GM21529 (cell line): ENCODE data around the gene RAB40C.

Experiments used
- ATAC-seq: cut with Tn5 transposase; IDR thresholded peaks from one replicate; pipeline ENCODE4 v1.9.1; 2021; ENCODE audit not compliant: unreplicated experiment

The RAB40C gene

DNA sequence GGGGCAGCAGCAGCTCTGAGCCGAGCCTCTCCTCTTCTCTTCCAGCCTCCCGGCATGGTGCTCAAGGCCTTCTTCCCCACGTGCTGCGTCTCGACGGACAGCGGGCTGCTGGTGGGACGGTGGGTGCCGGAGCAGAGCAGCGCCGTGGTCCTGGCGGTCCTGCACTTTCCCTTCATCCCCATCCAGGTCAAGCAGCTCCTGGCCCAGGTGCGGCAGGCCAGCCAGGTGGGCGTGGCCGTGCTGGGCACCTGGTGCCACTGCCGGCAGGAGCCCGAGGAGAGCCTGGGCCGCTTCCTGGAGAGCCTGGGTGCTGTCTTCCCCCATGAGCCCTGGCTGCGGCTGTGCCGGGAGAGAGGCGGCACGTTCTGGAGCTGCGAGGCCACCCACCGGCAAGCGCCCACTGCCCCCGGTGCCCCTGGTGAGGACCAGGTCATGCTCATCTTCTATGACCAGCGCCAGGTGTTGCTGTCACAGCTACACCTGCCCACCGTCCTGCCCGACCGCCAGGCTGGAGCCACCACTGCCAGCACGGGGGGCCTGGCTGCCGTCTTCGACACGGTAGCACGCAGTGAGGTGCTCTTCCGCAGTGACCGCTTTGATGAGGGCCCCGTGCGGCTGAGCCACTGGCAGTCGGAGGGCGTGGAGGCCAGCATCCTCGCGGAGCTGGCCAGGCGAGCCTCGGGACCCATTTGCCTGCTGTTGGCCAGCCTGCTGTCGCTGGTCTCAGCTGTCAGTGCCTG, 15.7 kb upstream of the RAB40C start:
- no peak for ATAC-seq

DNA sequence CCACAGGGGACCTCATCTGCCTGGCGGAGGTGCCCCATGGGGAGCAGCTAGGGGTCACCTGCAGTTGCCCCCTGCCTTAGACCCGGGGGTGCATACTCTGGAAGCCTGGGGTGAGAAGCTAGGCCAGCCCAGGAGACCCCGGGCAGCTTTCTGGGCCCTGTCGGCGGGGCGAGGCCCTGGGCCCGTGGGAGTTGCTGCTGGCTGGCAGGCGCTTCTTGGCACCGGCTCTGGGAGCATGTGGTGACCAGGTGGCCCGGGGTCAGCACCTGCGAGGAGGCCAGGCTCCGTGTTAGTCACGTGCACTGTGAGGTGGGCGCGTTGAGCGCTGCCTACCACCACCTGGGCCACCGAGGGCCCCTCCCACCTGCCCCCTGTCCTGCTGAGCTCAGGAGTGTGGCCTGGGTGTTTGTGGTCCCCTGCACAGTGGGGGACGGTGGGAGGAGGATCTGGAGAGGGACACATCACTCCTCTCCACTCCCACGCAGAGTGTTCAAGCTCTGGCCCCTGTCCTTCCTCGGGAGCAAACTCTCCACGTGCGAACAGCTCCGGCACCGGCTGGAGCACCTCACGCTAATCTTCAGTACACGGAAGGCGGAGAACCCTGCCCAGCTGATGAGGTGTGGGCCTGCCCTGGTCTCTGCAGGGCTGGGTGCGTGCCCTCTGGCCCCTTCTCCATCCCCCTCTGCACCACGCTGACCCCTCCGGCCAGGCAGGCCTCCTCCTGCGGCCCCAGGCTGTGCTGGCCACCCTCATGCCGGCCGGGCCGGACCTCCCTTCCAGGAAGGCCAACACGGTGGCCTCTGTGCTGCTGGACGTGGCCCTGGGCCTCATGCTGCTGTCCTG, 14.3 kb upstream of the RAB40C start:
- no peak for ATAC-seq

DNA sequence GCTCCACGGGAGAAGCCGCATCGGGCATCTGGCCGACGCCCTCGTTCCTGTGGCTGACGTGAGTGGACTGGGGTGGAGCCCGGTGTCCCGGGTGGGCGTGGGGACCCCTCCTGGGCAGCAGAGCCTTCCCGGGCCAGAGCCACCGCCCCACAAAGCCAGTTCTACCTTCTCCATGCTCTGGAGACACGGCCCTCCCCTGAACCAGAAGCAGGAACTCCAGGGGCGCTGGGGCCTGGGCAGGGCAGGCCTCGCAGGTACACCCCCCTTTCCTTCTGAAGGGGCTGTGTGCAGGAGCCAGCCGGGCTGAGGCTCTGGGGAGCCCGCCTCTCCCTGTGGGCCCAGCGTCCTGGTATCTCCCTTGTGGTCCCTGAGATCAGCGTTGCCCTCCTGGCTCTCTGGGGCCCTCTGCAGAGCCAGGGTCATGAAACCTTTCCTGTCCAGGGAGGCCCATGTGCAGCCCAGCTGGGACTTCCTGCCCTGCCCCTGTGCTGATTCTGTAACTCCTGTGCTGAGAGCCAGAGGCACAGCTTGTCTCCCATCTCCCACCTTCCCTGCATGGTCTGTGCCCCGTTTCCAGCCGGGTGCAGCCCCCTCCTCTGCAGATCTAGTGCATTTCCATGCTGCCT, 13.6 kb upstream of the RAB40C start:
- ATAC-seq, result no peak

DNA sequence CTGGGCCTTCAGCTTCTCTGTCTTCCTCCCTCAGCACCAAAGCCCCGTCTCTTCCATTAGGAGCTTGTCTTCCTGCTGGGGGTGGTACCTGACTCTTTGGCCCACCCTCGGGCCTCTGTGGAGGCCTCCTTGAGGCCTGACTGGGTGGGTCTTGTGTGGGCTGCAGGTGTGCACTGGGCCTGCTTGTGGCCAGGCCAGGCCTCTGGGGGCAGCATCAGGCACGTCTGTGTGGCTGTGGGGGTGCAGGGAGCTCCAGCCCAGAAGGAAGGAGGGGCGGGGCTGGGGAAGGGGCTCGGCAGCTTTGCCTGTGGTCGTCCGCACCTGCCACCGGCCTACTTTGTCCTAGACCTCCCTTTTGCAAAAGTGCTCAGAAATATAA, 13.1 kb upstream of the RAB40C start:
- ATAC-seq, result no peak

DNA sequence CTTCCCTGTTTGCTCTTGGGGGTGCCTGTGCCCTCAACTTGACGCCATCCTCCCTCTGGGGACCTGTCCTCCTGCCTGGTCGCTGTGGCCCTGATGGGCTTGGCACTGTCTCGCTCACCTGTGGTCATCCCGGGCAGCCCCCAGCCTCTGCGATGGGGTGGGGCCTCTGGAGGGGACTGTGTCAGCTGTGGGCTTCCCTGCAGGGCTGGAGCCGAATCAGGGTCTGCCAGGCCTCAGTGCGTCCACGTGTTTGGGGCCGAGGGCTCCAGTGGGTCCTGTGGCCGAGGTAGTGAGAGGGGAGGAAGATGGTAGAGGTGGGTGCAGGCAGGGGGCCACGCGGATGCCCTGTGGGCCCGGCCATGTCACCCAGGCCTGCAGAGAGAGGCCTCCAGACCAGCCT, 12.1 kb upstream of the RAB40C start:
- no peak for ATAC-seq

DNA sequence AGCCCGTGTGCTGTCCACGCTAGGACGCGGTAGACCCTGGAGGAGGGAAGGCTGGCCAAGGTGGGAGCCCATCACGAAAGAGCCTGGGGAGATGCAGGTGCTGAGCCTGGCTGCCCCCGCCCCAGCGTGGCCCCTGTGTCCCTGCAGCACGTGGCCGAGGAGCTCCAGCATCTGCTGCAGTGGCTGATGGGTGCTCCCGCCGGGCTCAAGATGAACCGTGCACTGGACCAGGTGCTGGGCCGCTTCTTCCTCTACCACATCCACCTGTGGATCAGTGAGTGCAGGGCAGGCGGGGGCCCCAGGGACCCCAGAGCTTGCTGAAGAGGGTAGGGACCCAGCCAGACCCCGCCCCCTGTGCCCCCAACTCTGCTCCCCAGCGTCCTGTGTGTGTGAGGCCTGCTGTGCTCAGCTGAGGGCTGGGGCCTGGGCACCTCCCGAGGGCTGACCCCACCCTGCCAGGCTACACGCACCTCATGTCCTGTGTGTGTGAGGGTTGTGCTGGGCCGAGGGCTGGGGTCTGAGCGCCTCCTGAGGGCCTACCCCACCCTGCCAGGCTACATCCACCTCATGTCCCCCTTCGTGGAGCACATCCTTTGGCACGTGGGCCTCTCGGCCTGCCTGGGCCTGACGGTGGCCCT, 11.5 kb upstream of the RAB40C start:
- no peak for ATAC-seq

DNA sequence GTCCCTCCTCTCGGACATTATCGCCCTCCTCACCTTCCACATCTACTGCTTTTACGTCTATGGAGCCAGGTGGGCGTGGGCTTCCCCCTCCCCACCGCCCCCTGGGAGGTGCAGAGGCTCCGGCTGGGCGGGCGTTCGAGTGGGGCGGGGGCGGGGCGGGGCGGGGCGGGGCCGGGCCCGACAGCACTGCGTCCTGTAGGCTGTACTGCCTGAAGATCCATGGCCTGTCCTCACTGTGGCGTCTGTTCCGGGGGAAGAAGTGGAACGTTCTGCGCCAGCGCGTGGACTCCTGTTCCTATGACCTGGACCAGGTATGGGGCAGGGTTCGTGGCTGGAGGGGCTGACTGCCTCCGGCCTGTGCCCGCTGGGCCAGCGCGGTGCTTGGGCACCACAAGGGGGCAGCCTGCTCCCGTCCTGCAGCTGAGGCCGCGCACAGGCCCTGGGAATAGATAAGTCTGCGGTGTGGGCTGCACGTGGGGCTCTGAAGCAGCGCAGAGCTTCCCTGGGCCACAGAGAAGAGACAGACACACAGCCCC, 10.9 kb upstream of the RAB40C start:
- ATAC-seq, result peak; percentile 47

DNA sequence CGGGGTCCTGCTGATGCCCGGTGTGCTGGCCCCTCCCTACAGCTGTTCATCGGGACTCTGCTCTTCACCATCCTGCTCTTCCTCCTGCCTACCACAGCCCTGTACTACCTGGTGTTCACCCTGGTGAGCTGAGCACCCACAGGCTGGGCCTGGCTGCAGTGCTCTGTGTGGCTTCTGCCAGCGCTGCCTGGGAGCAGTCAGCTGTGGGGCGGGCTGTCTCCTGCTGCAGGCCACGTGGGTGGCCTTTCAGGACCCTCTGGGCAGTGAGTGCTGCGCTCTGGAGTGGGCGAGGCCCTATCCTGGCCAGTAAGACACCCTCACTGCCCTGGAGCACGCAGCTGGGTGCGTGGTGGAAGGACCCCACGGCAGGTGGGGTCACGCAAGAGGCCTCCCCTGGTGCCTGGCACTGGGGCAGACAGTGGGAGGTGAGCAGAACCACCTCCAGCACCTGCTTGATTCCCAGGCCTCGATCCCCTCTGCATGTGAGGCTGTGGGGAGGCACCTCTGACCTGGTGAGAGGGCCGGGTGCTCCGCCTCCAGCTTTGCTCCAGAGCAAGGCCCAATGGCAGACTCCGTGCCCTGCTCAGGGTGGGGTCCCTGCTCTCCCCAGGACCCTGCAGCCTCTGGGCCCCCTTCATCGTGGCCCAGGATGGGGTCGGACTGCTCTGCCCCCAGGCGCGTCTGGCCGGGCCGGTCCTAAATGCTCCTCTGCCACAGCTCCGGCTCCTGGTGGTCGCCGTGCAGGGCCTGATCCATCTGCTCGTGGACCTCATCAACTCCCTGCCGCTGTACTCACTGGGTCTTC, 9.5 kb upstream of the RAB40C start:
- ATAC-seq, result no peak

DNA sequence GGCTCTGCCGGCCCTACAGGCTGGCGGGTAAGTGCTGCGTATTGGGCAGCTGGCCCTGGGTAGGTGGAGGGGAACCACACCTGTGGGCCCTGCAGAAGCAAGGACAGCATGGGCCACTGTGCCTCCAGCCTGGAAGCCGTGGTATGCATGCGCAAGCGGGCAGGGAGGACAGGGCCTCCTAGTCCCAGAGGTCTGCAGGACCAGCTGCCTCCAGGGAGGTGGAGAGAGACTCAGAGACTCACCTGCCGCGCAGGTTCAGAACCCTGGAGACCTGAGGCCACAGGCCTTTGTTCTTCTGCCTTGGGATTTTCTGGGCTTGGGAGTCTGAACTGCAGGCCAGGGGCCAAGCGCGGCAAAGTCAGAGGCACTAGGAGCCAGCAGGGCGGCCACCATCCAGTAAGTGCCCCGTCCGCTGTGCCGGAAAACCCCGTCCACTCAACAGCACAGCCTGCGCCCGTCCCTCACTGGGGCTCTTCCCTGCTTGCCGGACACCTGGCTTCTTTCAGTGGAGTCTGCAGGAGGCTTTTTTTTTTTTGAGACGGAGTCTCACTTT, 8.8 kb upstream of the RAB40C start:
- ATAC-seq, result no peak

DNA sequence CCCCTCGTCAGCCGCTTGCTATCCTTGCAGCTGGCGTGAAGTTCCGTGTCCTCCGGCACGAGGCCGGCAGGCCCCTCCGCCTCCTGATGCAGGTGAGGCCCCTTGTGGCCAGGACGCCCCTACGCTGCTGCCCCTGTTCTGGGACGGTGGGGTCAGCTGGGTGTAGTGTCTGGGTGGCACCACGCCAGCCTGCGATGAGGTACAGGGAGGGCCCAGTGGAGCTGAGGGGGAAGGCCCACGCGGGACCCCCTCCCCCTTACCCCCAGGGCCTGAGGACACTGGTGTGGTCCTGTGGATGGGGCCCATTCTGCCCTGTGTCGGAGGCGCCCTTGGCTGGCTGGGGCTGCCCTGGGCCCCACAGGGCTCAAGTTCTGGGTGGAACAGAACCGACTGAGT, 7.7 kb upstream of the RAB40C start:
- ATAC-seq, result no peak

DNA sequence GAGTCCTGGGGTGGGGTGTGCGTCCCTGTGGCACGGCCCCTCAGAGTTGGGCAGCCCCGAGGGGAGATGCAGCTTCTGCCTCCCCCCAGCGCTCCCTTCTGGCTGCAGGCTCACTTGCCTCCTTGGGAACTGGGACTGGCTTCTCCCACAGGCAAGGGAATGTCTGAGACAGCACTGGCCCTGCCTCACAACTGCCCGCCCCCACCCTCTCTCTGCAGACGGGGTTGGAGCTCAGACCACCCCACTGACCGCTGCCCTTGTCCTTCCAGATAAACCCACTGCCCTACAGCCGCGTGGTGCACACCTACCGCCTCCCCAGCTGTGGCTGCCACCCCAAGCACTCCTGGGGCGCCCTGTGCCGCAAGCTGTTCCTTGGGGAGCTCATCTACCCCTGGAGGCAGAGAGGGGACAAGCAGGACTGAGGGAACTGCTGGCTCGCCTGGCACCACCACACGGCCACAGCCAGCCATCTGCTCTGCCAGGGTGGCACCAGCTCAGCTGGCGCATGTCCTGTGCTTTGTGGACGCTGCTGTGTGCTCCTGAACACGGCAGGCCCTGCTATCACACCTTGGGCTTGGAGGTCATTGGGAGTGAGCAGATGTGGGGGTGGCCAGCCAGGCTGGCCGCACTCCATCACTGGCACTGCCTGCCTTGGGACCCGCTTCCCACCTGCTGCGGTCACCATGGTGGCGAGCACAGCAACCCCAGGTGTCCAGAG, 7.1 kb upstream of the RAB40C start:
- no peak for ATAC-seq

DNA sequence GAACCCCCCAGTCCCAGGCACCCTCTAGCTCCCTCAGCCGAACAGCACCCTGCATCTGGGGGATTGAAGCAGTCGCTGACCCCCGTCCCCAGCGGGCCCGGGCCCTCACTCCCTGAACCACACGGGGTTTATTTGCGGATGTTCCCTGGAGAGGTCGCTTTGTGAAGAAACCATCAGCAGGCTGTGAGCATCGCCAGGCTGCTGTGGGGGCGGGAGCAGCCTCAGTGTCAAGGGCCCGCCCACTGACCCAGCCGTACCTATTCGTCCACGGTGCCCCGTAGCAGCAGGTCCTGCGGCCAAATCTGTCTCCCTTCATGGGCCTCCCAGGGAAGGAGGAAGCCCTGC, 6.4 kb upstream of the RAB40C start:
- ATAC-seq, result no peak

DNA sequence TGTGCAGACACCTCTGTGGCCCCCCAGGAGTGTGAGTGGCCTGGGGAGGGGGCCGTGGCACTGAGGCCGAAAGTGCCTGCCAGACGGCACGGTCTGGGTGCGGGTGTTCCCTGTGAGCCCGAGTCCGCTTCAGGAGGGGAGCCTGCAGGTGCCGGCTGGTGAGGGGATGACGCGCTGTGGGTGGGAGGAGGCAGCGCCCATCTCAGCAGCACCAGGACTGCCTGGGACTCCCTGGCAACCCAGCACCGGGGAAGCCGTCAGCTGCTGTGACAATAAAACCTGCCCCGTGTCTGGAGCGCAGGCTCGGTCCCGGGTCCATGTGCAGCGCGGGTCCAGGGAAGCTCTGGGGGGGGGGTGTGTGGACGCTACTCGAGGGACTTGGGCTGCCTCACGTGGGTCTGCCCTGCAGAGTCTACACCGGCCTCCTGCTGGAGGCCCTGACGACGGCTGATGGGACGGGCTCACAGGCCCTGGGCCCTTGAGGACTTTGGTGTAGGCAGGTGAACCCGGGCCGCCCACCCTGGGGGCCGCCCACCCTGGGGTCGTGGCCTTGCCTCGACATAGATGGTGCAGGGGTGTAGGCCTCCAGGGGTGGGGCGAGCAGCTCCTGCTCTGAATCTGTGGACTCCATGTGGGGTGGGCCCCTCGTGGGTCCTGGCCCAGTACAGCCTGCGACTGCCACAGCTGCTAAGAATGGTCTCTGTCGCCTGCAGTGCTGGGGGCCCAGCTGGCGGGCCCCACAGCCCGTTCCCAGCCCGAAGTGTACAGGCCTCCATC, 5.9 kb upstream of the RAB40C start:
- no peak for ATAC-seq

DNA sequence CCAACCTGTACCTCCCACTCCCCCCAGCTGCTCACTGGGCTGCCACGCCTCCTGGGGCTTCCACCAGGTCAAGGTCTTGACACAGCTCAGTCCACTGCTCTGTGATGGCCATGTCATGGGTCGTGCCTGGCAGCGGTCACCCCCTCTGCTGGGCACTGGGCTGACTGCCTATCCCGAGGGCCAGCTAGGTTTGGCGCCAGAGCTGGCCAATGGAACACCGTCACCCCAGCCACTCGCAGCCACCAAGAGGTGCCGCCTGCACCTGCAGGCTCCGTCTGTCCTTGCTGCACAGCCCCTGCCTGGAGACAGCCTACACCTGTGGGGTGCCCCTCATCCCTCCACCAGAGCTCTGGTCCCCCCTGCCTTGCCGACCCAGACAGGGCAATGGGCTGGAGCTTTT, 4.5 kb upstream of the RAB40C start:
- ATAC-seq, result no peak

DNA sequence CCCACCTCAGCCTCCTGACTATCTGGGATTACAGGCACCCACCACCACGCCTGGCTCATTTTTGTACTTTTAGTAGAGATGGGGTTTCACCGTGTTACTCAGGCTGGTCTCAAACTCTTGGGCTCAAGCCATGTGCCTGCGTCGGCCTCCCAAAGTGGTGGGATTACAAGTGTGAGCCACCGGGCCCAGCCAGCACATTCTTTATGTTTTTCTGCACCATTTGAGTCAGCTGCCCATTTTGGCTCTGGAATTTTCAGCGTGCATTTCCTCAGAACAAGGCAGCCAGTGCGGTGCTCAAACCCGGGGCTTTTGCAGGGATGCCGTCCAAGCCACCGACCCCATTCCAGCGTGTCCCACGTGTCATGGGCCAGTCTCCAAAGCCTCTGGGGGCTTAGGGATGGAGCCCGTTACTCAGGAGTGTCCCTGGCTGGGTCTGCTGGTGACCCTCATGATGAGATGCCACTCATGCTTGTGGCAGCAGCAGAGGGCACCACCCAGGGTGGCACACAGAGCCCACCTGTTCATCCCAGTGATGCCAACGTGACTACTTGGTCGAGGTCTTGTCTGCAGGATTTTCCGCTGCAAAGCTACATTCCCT, 3.7 kb upstream of the RAB40C start:
- no peak for ATAC-seq

DNA sequence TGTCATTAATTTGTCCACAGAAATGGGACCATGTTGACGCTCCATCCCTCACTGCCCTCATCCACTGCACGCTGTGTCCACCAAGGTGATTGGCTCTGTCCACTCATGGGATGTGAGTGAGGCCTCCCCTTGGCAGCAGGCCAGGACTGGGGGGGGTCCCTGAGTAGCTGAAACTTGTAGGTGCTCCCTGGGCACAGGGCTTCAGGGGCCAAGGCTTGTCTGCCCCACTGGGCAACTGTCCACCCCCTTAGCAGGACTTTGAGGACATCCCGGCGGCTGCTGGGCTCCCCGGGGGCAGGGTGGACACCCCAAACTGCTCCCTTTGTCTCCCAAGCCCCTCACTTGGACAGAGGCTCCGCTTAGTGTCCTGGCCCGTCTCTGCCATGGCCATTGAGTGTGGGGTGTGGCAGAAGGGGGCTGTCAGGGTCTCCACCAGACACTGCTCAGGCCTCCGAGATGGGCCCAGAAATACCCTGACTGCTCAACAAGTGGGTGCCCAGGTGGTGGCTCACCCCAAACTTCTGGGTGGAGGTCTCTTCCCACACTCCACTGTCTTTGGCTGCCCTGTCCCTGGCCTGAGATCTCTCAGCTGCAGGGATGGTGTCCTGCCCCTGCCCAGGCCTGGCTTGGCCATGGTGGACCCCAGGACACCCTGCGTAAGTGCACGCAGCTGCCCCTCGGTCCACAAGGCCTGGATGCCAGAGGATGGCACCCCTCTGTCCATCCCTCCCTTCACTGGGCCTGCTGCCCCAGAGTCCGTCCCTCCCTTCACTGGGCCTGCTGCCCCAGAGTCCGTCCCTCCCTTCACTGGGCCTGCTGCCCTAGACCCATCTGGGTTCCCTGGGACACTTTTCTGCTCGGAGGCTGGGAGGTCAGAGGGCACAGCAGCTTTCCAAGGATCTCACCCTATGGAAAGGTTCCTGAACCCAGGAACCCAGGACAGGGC, 2.9 kb upstream of the RAB40C start:
- ATAC-seq, result no peak

DNA sequence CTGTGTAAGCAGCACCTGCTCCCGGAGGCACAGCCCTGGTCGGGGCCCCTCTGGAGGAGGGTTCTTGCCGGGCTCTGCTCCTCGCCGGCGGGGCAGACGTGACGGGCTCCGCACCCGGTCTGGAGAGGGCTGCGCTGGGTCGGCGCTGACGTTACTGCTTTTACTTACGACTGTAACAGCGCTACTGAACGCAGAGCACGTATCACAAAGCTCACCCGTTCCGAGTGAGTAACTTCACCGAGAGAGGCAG, 1.3 kb upstream of the RAB40C start:
- peak; percentile 7 for ATAC-seq
